A549 (cell line): Measurements from ENCODE around the gene FTCD.

Experiments used
- ELK1 ChIP-seq: fragments of 150-350 bp; IDR thresholded peaks from 2 replicates; pipeline ENCODE4 v1.6.1; 2014; ENCODE audit warnings: low read depth, mild to moderate bottlenecking, low read length
- HDAC2 ChIP-seq: fragments of 200-600 bp; sonication (generic); IDR thresholded peaks from 2 replicates; pipeline ENCODE4 v1.6.1; 2016
- MAFK ChIP-seq: fragments of 450-650 bp; IDR thresholded peaks from 2 replicates; pipeline ENCODE4 v1.6.1; 2014; ENCODE audit not compliant: partially characterized antibody
- NR3C1 ChIP-seq: fragments of >200 bp; sonication (Bioruptor Twin); formaldehyde crosslinking; IDR thresholded peaks from 3 replicates; pipeline ENCODE4 v1.6.1; 2017
- PBX3 ChIP-seq: IDR thresholded peaks from 2 replicates; pipeline ENCODE4 v1.6.1; 2012
- POLR2A ChIP-seq: IDR thresholded peaks from 2 replicates; pipeline ENCODE4 v1.6.1; 2012; ENCODE audit warnings: mild to moderate bottlenecking, low read length
- REST ChIP-seq: fragments of 200-600 bp; sonication (generic); IDR thresholded peaks from 2 replicates; pipeline ENCODE4 v1.6.1; 2016; ENCODE audit warnings: antibody characterized with exemption, mild to moderate bottlenecking, moderate library complexity
- TF ChIP-seq, protein P1 (sequence below): fragments of >200 bp; sonication (Bioruptor Twin); formaldehyde crosslinking; IDR thresholded peaks from 3 replicates; pipeline ENCODE4 v1.5.1; 2016
- TF ChIP-seq, protein P2 (sequence below): IDR thresholded peaks from 2 replicates; pipeline ENCODE4 v1.6.1; 2012

DNA sequence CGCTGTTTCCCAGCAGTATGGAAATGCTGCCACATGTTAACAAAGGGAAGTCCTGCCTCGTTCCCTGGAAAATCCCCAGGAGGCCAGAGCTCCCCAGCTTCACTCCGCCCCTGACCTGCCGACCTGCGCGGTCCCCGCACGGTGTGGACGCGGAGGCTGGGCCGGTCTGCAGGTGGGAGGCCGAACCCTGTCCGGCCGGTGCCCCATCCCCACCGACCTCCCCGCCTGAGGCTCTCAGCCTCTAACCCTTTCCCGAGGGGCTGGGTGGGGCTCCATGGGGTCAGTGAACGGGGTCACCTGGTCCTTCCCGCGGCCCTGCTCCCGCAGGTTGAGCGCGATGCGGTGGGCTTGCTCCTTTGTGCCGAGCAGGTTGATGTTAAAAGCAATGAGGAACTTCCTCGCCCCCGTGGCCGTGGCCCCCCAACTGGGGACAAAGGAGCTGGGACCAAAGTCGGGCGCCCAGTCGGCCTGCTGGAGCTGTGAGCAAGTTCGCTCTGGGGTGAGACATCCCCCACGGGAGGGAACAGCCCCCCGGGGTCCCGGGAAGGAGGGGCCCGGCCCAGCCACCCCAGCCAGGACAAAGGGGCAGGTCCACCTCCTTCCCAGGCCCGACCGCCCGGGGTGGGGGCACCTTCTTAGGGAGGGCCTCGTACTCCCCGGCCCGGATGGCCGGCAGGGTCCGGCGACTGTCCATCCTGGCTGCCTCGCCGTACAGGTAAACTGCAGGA is 4.0 kb downstream of the FTCD start:
- TF ChIP-seq POLR2A (no peak), REST (no peak), NR3C1 (no peak), PBX3 (no peak), ELK1 (no peak), HDAC2 (no peak), MAFK (no peak)
- TF ChIP-seq, protein P1, sequence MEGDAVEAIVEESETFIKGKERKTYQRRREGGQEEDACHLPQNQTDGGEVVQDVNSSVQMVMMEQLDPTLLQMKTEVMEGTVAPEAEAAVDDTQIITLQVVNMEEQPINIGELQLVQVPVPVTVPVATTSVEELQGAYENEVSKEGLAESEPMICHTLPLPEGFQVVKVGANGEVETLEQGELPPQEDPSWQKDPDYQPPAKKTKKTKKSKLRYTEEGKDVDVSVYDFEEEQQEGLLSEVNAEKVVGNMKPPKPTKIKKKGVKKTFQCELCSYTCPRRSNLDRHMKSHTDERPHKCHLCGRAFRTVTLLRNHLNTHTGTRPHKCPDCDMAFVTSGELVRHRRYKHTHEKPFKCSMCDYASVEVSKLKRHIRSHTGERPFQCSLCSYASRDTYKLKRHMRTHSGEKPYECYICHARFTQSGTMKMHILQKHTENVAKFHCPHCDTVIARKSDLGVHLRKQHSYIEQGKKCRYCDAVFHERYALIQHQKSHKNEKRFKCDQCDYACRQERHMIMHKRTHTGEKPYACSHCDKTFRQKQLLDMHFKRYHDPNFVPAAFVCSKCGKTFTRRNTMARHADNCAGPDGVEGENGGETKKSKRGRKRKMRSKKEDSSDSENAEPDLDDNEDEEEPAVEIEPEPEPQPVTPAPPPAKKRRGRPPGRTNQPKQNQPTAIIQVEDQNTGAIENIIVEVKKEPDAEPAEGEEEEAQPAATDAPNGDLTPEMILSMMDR: no peak
- TF ChIP-seq, protein P2, sequence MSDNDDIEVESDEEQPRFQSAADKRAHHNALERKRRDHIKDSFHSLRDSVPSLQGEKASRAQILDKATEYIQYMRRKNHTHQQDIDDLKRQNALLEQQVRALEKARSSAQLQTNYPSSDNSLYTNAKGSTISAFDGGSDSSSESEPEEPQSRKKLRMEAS: no peak
